HG03175 (cell line): ENCODE measurements around the gene SMCP.
A peak's percentile ranks its signal among the peaks of the same experiment; 100 is the strongest.

Source experiments
- ATAC-seq: cut with Tn5 transposase; IDR thresholded peaks from one replicate; pipeline ENCODE4 v1.9.1; 2021; ENCODE audit warnings: mild to moderate bottlenecking, moderate library complexity; ENCODE audit not compliant: unreplicated experiment

Gene SMCP

GRCh38 chr1:152878042-152878441 lies at the start of gene SMCP:
SMCP (plus strand) TSS chr1:152878322; CDS start chr1:152884423, 6,101 bp downstream.
- no peak for ATAC-seq

GRCh38 chr1:152836870-152837269 lies 41.3 kb upstream of the SMCP start:
- no peak for ATAC-seq

- no peak for ATAC-seq
Measured at GRCh38 chr1:152842556-152842955, 35.6 kb upstream of the SMCP start, which contains the start of gene LCE6A. LCE6A (plus strand) TSS chr1:152842856; CDS start chr1:152843521, 665 bp downstream.

- no peak for ATAC-seq
Measured at GRCh38 chr1:152855661-152856060, 22.5 kb upstream of the SMCP start.

GRCh38 chr1:152858062-152858461 lies 20.1 kb upstream of the SMCP start:
- no peak for ATAC-seq

- no peak for ATAC-seq
Measured at GRCh38 chr1:152859696-152860095, 18.4 kb upstream of the SMCP start, which contains the start of gene LCE7A. LCE7A (plus strand) TSS chr1:152859996; CDS start chr1:152860698, 702 bp downstream.

GRCh38 chr1:152860129-152860528 lies 18.0 kb upstream of the SMCP start:
- no peak for ATAC-seq

- ATAC-seq = no peak
Measured at GRCh38 chr1:152861374-152861773, 16.7 kb upstream of the SMCP start.

- no peak for ATAC-seq
Measured at GRCh38 chr1:152864443-152864842, 13.7 kb upstream of the SMCP start.

- ATAC-seq = no peak
Measured at GRCh38 chr1:152866321-152866720, 11.8 kb upstream of the SMCP start.

- ATAC-seq = peak; percentile 70
Measured at GRCh38 chr1:152869808-152870419, 8.2 kb upstream of the SMCP start.

GRCh38 chr1:152870831-152871730 lies 7.0 kb upstream of the SMCP start:
- no peak for ATAC-seq

GRCh38 chr1:152871731-152872126 lies 6.4 kb upstream of the SMCP start:
- no peak for ATAC-seq

- no peak for ATAC-seq
Measured at GRCh38 chr1:152873495-152873894, 4.6 kb upstream of the SMCP start.

GRCh38 chr1:152876827-152877226 lies 1.3 kb upstream of the SMCP start:
- no peak for ATAC-seq

GRCh38 chr1:152879559-152880198 lies 1.6 kb downstream of the SMCP start:
- ATAC-seq = no peak

GRCh38 chr1:152880316-152880715 lies 2.2 kb downstream of the SMCP start:
- ATAC-seq = no peak

- peak; percentile 66 for ATAC-seq
Measured at GRCh38 chr1:152880907-152881306, 2.8 kb downstream of the SMCP start.

GRCh38 chr1:152884085-152884484 lies 6.0 kb downstream of the SMCP start:
- no peak for ATAC-seq

GRCh38 chr1:152884506-152884905 lies 6.4 kb downstream of the SMCP start:
- no peak for ATAC-seq

GRCh38 chr1:152884966-152885624 lies 7.0 kb downstream of the SMCP start:
- ATAC-seq = no peak
